Motor neuron (in vitro differentiated cells): ENCODE data around the gene CRAT. TPM values are rescaled to one million over a fixed set of nuclear protein-coding genes. Genes with fewer than 3 reads are reported as not detected.

Experiments
- ATAC-seq, 8 experiments: fragments of 200-7000 bp; cut with Tn5 transposase; replicated peaks in 6 of 8; 2 replicates each; pipeline ENCODE4 v1.8.0; 2021; ENCODE audit warnings: mild to moderate bottlenecking in 8 of 8, moderate library complexity in 8 of 8
- H3K27ac ChIP-seq, 2 donors: fragments of 250-450 bp; sonication (Bioruptor Pico); 2 replicates each; pipeline ENCODE4 v1.9.0; 2021; ENCODE audit warnings: antibody characterized with exemption in 2 of 2, mild to moderate bottlenecking in 2 of 2, moderate library complexity in 1 of 2
- H3K4me1 ChIP-seq, 2 donors: fragments of 250-450 bp; sonication (Bioruptor Pico); replicated peaks in 1 of 2; 2 replicates each; pipeline ENCODE4 v1.6.1; 2021; ENCODE audit warnings: antibody characterized with exemption in 2 of 2, mild to moderate bottlenecking in 2 of 2, moderate library complexity in 1 of 2
- H3K4me3 ChIP-seq, 5 donors: fragments of 250-450 bp; sonication (Bioruptor Pico); 2 replicates each; pipeline ENCODE4 v1.9.0; 2021; ENCODE audit warnings: antibody characterized with exemption in 5 of 5, mild to moderate bottlenecking in 5 of 5, moderate library complexity in 4 of 5
- WGBS, 10 experiments: fragments of 450-650 bp; shearing (Covaris generic); methylation state at CpG; one replicate each; pipeline ENCODE4 v1.0.0; 2022; 5-methylcytosine and 5-hydroxymethylcytosine counted together
- in situ Hi-C, 9 experiments: fragments of 400-800 bp; cut with MboI; loops; one replicate each; pipeline ENCODE4 v1.15.0; 2021; ENCODE audit warnings: low sequenced_read_pairs in 9 of 9, low pct_unique_long_range_greater_than_20kb in 2 of 9; ENCODE audit not compliant: unreplicated experiment in 9 of 9
- total RNA-seq, 8 experiments: library from RNA; unstranded; fragments of 300-600 nt; gene quantifications; 2 replicates each; pipeline versions ENCODE4 v1.2.3 to v1.2.4, GENCODE V29; 2022

Gene CRAT
- total RNA-seq, 8 experiments from 2014 or later: 16.1 to 34.5 (median 19.5) TPM

DNA sequence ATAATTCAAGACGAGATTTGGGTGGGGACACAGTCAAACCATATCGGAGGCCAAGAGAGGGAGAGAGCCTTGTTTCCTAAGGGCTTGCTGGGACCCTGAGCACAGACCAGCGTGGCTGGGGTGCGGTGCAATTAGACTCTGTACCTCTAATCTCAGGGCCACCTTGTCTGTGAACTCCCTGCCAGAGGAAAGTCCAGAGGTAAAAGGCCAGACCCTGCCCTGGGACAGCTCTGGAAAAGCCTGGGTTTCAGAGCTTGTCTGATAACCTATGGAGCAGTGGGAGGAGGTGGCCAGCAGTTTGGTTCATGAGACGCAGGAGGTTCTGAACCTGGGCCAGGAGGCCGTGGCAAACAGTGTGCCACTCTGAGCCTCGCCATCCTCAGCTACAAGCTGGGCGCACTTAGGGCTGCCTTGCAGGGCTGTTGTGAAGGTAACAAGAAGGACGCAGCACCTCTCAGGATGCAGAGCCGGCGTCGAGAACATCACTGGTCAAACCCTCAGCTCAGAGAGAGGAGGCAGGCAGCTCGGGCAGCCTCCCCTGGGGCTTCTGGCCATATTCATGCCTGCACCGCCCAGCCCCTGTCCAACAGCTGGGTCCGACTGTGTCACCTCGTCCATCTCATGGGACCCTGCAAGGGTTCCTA, 34.5 kb downstream of the CRAT start:
- no peak overlapping the region for H3K4me3 ChIP-seq
- H3K4me1 ChIP-seq: peaks cover 6 to 12% of the 10 kb centered on the region in 2 donors
- no peak for ATAC-seq
- in situ Hi-C loops: no loop called here
- no peak overlapping the region for H3K27ac ChIP-seq
- 73 to 100% (median 86%) methylated on average over 2 to 6 of the region's 16 CpGs; no CpG with 5 or more reads in 2 of the 10 experiments for WGBS, 10 experiments

DNA sequence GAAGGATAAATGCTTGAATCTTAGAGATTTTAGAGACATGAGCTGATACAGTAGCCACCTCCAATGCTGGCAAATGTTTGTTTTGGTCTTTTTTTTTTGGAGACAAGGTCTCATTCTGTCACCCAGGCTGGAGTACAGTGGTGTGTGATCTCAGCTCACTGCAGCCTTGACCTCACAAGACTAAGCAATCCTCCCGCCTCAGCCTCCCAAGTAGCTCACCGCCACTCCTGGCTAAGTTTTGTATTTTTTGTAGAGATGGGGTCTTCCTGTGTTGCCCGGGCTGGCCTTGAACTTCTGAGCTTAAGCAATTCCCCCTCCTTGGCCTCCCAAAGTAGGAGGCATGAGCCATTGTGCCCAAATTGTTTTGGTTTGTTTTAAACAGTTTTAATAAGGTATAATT, 36.5 kb downstream of the CRAT start:
- WGBS, 10 experiments: 71 to 89% (median 80%) methylated on average over 1 to 3 of the region's 3 CpGs; no CpG with 5 or more reads in 6 of the 10 experiments
- Histone ChIP-seq H3K27ac (no peak overlapping the region), H3K4me3 (no peak overlapping the region), H3K4me1 (peaks cover 5 to 13% of the 10 kb centered on the region in 2 donors)
- ATAC-seq: no peak
- in situ Hi-C loops: no loop called here

DNA sequence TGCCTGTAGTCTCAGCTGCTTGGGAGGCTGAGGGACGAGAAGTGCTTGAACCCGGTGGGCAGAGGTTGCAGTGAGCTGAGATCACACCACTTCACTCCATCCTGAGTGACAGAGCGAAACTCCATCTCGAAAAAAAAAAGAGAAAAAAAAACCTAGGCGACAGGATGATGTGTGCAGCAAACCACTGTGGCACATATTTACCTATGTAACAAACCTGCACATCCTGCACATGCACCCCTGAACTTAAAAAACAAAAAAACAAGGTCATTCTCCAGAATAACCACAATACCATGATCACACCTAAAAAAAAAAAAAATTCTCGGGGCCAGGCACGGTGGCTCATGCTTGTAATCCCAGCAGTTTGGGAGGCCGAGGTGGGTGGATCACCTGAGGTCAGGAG, 37.2 kb downstream of the CRAT start:
- no peak for ATAC-seq
- Histone ChIP-seq H3K4me1 (peaks cover 5 to 13% of the 10 kb centered on the region in 2 donors), H3K27ac (no peak overlapping the region), H3K4me3 (no peak overlapping the region)
- in situ Hi-C loops: no loop called here
- WGBS, 10 experiments: 80 to 100% (median 95%) methylated on average over 1 to 4 of the region's 8 CpGs; no CpG with 5 or more reads in 2 of the 10 experiments

DNA sequence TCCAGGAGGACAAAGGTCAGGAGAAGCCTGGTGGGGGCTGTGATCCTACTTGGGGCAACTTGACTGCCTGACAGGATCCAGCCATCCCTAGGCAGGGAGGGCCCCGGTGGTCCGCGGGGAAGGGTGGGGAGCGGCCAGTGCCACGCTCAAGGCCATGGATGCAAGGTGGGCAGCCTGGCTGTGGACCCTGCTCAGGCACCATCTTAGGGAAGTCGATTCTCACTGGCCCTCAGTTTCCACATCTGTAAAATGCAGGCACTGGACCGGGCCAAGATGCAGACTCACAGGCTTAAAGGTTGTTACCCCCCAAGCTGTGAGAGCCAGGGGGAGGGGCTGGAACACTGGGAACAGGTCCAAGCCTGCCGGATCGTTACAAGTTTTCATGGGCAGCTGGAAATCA, 38.4 kb downstream of the CRAT start:
- H3K4me3 ChIP-seq: no peak overlapping the region
- 0 to 75% (median 40%) methylated on average over 2 to 7 of the region's 9 CpGs; no CpG with 5 or more reads in 3 of the 10 experiments for WGBS, 10 experiments
- in situ Hi-C loops: no loop called here
- H3K4me1 ChIP-seq: peaks cover 5 to 13% of the 10 kb centered on the region in 2 donors
- H3K27ac ChIP-seq: no peak overlapping the region
- ATAC-seq: peak in 2 of 8 experiments; percentile 1 to 5

DNA sequence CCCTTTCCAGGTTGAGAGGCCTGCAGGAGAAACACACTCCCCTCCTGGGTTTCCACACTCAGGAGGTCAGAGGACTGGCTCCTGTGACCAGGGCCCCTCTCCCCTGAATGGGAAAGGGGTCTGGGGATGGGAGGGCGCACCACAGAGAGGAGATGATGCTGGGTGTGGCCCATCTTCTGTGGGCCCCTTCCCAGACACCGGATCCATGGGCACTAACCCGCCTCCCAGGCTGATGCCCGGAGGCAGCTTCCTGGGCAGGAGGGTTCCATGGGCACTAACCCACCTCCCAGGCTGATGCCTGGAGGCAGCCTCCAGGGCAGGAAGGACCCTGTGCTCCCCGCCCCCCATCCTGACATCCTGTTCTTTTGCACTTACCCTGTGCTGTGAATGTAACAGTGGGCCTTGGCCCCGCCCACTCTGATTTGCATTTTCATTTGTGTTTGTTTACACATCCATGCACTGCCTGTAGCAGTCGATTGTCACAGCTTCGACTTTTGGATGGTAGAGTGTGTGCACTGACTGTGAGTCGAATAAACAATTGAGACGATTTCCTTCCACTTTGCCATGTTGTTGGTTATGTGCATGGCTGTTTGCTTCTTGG, 39.0 kb downstream of the CRAT start:
- WGBS, 10 experiments: 27 to 66% (median 30%) methylated on average over 3 to 5 of the region's 10 CpGs; no CpG with 5 or more reads in 7 of the 10 experiments
- Histone ChIP-seq H3K4me1 (peaks cover 5 to 13% of the 10 kb centered on the region in 2 donors), H3K27ac (no peak overlapping the region), H3K4me3 (no peak overlapping the region)
- ATAC-seq: peak; percentile 22 to 98 (median 62)
- in situ Hi-C loops: no loop called here

DNA sequence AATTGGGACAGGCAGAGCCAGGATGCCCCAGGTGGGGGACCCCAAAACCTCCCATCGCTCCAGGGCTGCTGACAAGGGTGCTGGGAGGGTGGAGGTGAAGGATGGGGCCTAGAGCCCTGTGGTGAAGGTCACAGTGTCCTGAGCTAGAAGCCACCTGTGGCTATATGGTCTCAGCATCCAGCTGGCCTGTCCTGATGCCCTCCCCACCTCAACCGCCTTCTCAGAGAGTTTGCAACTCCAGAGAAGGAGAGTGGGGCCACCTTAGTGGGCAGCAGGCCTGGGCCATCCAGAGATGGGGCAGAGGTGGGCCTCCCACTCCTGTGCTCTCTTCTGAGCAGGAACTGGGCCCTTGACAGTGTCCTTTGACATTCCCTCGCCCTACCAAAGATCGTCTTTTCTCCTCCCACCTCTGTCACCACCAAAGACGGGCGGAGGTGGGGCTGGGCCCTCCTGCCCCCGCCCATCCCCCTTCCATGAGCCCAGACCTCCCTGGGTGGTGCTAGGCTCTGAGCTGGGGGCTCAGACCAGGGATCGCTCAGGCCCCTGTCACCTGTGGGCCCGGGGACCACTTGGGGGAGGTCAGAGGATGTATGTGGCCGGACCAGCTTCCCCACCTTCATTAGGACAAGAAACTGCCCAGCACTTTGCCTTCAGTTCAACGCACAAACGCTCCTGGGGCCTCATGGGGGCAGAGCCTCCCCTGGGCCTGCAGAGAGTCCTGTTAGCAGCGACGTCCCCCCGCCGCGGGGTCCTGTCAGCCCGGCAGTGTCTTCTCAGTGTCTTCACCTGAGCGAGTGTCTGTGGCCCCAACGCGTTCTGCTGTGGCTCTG, 39.7 kb downstream of the CRAT start:
- in situ Hi-C loops: no loop called here

DNA sequence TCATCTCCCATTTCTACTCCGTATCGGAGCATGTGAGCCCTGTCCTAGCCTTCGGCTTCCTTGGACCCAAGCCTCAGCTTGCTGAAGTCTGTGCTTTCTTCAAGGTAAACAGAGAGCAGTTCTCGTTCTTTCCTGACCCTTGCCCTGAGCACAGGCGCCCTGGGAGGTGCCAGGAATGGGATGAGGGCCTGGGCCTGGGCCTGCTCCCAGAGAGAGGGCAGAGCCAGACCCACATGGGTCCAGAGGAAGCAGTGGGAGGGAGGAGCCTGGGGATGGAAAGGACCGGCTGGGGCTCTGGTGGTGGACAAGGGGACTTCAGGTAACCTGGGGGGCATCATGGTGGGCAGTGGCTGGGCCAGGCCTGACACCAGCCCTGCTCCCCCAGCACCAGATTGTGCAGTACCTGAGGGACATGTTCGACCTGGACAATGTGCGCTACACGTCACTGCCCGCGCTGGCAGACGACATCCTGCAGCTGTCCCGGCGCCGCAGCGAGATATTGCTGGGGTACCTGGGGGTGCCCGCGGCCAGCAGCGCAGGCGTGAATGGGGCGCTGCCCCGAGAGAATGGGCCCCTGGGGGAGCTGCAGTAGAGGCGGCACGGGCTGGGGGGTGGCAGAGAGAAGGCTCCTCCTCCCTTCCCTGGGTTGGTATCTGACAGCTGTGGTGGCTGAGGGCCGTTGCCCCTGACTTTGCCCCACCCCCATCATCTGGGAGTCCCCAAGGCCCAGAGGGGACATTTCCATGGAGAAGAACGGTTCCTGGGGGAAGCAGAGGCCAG, 40.5 kb downstream of the CRAT start:
- Histone ChIP-seq H3K4me1 (peaks cover 5 to 13% of the 10 kb centered on the region in 2 donors), H3K4me3 (no peak overlapping the region), H3K27ac (no peak overlapping the region)
- in situ Hi-C loops: no loop called here
- ATAC-seq: peak in 2 of 8 experiments; percentile 4 to 7
- 83 to 100% (median 100%) methylated on average over 1 to 6 of the region's 26 CpGs; no CpG with 5 or more reads in 4 of the 10 experiments for WGBS, 10 experiments

More for the DNA sequence above, 39.7 kb downstream of the CRAT start:
- 61 to 80% (median 76%) methylated on average over 3 to 5 of the region's 21 CpGs; no CpG with 5 or more reads in 6 of the 10 experiments for WGBS, 10 experiments
- peak in 3 of 8 experiments; percentile 5 to 11 (median 6) for ATAC-seq
- H3K4me1 ChIP-seq: peaks cover 5 to 13% of the 10 kb centered on the region in 2 donors
- H3K4me3 ChIP-seq: no peak overlapping the region
- no peak overlapping the region for H3K27ac ChIP-seq

DNA sequence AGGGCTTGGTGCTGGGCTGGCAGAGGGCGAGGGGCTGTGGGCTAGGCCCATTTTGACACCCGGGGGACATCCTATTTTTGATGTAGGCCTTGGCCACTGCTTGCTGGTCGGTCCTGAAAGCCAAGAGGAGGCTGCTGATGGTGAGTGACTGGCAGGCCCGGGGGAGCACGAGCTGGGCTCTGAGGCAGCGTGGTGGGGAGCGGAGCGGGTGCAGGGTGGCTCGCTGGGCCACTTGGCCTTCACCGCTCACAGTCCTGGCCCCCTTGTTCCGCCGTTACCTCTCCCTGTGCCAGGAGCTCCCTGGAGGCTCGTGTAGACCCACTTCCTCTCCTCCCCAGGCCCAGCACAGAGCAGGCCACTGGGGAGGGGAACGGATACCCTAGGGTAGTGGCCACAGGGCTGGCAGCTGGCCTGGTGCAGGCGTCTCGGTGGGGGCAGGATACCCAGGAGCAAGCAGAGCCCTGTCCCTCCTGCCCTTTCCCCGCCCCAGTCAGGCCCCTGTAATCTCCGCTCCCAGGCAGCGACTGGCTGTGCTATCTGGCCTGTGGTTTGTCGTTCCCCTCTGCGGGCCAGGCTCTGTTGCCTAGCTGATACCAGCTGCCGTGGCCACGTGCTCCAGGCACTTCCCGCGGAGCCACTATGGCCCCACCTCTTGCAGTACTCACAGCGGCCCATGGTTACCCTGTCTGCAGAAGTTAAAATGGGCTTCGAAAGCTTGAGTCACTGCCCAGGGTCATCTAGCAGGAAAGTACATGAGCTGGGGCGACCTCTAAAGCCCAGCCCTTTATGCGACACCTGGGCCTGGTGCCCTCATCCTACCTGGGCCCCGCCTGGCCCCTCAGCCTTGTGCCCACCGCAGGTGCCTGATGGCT, 41.4 kb downstream of the CRAT start:
- WGBS, 10 experiments: 82 to 93% (median 87%) methylated on average over 3 to 14 of the region's 31 CpGs; no CpG with 5 or more reads in 6 of the 10 experiments
- in situ Hi-C loops: no loop called here
- peak in 5 of 8 experiments; percentile 31 to 85 (median 48) for ATAC-seq
- Histone ChIP-seq H3K4me1 (peaks cover 5 to 13% of the 10 kb centered on the region in 2 donors), H3K27ac (no peak overlapping the region), H3K4me3 (no peak overlapping the region)

DNA sequence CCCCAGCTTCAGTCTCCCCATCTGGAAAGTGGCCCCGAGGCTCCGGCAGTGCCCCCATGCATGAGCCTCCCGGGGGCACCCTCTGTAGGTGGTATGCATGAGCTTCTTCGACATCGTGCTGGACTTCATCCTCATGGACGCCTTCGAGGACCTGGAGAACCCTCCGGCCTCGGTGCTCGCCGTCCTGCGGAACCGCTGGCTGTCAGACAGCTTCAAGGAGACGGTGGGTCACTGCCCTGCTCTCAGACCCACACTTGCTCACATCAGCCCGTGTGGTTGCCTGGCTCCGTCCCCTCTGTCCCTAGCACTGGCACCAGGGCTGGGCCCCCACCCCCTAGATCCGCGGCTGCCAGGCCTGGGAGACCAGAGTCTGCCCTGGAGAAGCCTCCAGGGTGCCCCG, 42.5 kb downstream of the CRAT start:
- Histone ChIP-seq H3K4me3 (no peak overlapping the region), H3K4me1 (peaks cover 5 to 13% of the 10 kb centered on the region in 2 donors), H3K27ac (no peak overlapping the region)
- 90 to 100% (median 97%) methylated on average over 2 to 11 of the region's 19 CpGs; no CpG with 5 or more reads in 7 of the 10 experiments for WGBS, 10 experiments
- ATAC-seq: no peak
- in situ Hi-C loops: no loop called here

DNA sequence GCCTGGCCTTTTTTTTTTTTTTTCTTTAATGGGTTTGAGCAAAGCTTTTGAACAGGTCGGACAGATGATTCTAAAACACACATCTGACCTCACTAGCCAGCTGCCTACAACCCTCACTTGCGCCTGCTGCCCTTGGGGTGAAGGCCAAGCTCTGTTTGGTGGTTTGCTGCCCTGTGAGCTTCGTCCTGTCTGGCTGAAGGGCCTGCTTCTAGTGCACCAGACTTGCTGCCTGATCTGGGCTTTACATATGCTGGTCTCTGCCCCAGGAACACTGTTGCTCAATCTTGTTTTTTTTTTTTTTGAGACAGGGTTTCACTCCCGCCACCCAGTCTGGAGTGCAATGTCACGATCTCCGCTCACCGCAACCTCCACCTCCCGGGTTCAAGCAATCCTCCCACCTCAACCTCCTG, 46.1 kb downstream of the CRAT start:
- in situ Hi-C loops: no loop called here
- Histone ChIP-seq H3K4me1 (no peaks in the 10 kb centered on the region), H3K27ac (no peak overlapping the region), H3K4me3 (no peak overlapping the region)
- 87 to 100% (median 95%) methylated on average over 1 to 5 of the region's 8 CpGs; no CpG with 5 or more reads in 4 of the 10 experiments for WGBS, 10 experiments
- no peak for ATAC-seq

DNA sequence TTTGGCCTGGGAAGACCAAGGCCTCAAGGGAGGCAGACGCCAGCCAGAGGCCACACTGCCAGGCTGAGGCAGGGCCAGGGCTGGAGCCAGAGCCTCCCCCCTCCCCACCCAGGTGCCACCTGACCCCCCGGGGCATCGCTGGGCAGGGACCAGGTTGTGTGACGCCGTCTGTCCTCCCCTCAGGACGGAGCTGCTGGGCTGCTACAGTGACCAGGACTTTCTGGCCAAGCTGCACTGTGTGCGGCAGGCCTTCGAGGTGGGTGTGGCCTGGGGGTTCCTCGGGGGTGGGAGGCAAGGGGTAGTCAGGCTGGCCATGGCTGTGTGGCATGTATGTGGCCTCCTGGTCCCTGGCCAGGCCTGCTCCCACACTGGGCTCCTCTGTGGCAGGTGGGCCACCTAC, 47.5 kb downstream of the CRAT start:
- Histone ChIP-seq H3K27ac (no peak overlapping the region), H3K4me3 (no peak overlapping the region), H3K4me1 (no peaks in the 10 kb centered on the region)
- ATAC-seq: peak in 3 of 8 experiments; percentile 4 to 20 (median 20)
- in situ Hi-C loops: no loop called here
- WGBS, 10 experiments: no CpG with 5 or more reads among the region's 9 CpGs

DNA sequence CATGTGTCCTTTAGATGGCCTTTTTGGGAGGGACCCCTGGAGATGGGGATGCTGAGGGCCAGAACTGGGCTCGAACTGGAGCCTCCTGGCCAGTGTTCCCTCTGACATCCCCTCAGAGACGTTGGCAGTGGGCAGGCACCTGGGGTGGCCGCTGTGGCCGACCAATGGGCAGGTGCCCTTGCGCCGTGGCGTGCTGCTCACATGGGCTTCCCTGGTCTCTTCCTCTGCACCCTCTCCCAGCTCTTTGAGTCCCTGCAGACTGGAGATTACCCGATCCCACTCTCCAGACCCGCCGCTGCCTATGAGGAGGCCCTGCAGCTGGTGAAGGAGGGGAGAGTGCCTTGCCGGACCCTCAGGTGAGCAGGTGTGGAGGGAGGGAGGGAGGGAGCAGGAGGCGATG, 49.6 kb downstream of the CRAT start:
- H3K4me1 ChIP-seq: no peaks in the 10 kb centered on the region
- H3K27ac ChIP-seq: no peak overlapping the region
- ATAC-seq: peak in 3 of 8 experiments; percentile 4 to 13 (median 9)
- in situ Hi-C loops: no loop called here
- no peak overlapping the region for H3K4me3 ChIP-seq
- 80 to 100% (median 100%) methylated on average over 1 to 3 of the region's 12 CpGs; no CpG with 5 or more reads in 7 of the 10 experiments for WGBS, 10 experiments
